ENCODE data around the gene AXIN1.
A peak's percentile ranks its signal among the peaks of the same experiment; 100 is the strongest.
"Not testable (repeated sequence)": the region's sequence is repeated elsewhere in the genome, so short reads cannot be mapped to it uniquely, and the experiment has no call there.

The AXIN1 gene

GRCh38 chr16:389352-389751 lies 36.8 kb upstream of the AXIN1 start:
- DNase-seq (ENCODE audit: low read depth): no peak
- no peak overlapping the region for H3K4me3 ChIP-seq (ENCODE audit: low read depth, low read length)
- TF ChIP-seq CTCF (IDR thresholded peaks at IDR 0.05; ENCODE audit: low read depth, low read length, missing control alignments): no peak
- in situ Hi-C loops (cut with HindIII; ENCODE audit: low sequenced_read_pairs): no loop called here

GRCh38 chr16:387761-388666 lies 35.5 kb upstream of the AXIN1 start:
- TF ChIP-seq CTCF (IDR thresholded peaks at IDR 0.05; ENCODE audit: low read depth, low read length, missing control alignments): peak; percentile 22
- in situ Hi-C loops (cut with HindIII; ENCODE audit: low sequenced_read_pairs); DNase-seq (ENCODE audit: low read depth); H3K4me3 ChIP-seq (ENCODE audit: low read depth, low read length): not testable (repeated sequence)

- H3K4me3 ChIP-seq (ENCODE audit: low read depth, low read length): no peak overlapping the region
- no peak for DNase-seq (ENCODE audit: low read depth)
- no peak for TF ChIP-seq CTCF (IDR thresholded peaks at IDR 0.05; ENCODE audit: low read depth, low read length, missing control alignments)
- in situ Hi-C loops (cut with HindIII; ENCODE audit: low sequenced_read_pairs): no loop called here
Measured at GRCh38 chr16:386641-387156, 34.2 kb upstream of the AXIN1 start.

GRCh38 chr16:383326-384051 lies 31.0 kb upstream of the AXIN1 start:
- DNase-seq (ENCODE audit: low read depth): no peak
- in situ Hi-C loops (cut with HindIII; ENCODE audit: low sequenced_read_pairs): no loop called here
- H3K4me3 ChIP-seq (ENCODE audit: low read depth, low read length): no peak overlapping the region
- TF ChIP-seq CTCF (IDR thresholded peaks at IDR 0.05; ENCODE audit: low read depth, low read length, missing control alignments): no peak

- in situ Hi-C loops (cut with HindIII; ENCODE audit: low sequenced_read_pairs): no loop called here
- peak within 1 kb of the TSS; percentile 81 for H3K4me3 ChIP-seq (ENCODE audit: low read depth, low read length)
- no peak for TF ChIP-seq CTCF (IDR thresholded peaks at IDR 0.05; ENCODE audit: low read depth, low read length, missing control alignments)
- no peak for DNase-seq (ENCODE audit: low read depth)
Measured at GRCh38 chr16:381789-382717, 29.5 kb upstream of the AXIN1 start, which contains the start of gene PGAP6. Gene PGAP6, minus strand, starts transcription at chr16:381978. Its CDS starts 157 bp downstream, at chr16:381821.

Measured in astrocyte of the cerebellum (primary cell).